Loucy (cell line): ENCODE data around the gene PRSS12.

Source experiments
- EZH2phosphoT487 ChIP-seq: fragments of 200-600 bp; IDR thresholded peaks from 2 replicates; pipeline ENCODE4 v1.6.1; 2018; ENCODE audit warnings: antibody characterized with exemption, mild to moderate bottlenecking, moderate library complexity, borderline replicate concordance
- TF ChIP-seq, protein P1 (sequence below): fragments of 200-600 bp; sonication (generic); conservative IDR thresholded peaks from 2 replicates; pipeline ENCODE4 v1.5.1; 2014; ENCODE audit warnings: mild to moderate bottlenecking, antibody characterized with exemption, low read length

- TF ChIP-seq, protein P1, sequence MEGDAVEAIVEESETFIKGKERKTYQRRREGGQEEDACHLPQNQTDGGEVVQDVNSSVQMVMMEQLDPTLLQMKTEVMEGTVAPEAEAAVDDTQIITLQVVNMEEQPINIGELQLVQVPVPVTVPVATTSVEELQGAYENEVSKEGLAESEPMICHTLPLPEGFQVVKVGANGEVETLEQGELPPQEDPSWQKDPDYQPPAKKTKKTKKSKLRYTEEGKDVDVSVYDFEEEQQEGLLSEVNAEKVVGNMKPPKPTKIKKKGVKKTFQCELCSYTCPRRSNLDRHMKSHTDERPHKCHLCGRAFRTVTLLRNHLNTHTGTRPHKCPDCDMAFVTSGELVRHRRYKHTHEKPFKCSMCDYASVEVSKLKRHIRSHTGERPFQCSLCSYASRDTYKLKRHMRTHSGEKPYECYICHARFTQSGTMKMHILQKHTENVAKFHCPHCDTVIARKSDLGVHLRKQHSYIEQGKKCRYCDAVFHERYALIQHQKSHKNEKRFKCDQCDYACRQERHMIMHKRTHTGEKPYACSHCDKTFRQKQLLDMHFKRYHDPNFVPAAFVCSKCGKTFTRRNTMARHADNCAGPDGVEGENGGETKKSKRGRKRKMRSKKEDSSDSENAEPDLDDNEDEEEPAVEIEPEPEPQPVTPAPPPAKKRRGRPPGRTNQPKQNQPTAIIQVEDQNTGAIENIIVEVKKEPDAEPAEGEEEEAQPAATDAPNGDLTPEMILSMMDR: no peak
- TF ChIP-seq EZH2phosphoT487: no peak
Measured at GRCh38 chr4:118357601-118358000, 4.8 kb upstream of the PRSS12 start.
